ENCODE data around the gene PLSCR1. TPM values are rescaled to one million over a fixed set of nuclear protein-coding genes. Genes with fewer than 3 reads are reported as not detected.
A peak's percentile ranks its signal among the peaks of the same experiment; 100 is the strongest.

The PLSCR1 gene
- total RNA-seq, 4 donors from 2014 or later, result 37.1 to 190 (median 88.7) TPM

DNA sequence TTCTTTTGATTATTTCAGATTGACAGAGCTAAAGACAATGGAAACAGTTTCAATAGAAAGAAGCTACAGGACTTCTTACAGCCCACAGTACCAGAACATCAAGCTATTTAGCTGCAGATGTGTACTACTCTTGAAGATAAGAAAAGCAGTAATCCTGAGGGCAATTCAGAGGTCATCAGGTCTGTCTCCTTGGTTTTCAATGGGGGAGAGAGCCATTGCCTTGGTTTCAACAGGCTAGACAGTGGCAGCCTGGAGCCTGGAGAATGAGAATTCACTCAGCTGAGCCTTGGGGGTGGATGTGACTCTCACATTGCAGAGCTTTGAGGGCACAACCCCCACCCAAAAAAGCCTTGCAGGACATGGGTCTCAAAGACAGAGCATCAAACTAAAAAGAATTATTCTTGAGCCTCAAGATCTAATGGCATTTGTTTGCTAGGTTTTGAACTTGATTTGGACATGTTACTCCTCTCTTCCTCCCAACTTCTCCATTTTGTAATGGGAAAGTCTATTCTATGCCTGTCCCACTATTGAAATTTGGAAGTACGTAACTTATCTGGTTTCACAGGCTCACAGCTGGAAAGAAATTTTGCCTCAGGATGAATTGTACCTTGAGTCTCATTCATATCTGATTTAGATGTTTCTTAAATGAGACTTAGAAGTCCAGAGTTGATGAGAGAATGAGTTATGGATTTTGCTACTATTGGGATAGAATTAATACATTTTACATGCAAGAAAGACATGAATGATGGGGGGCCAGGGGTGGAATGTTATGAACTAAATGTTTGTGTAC lies 36.9 kb downstream of the PLSCR1 start:
- no peak overlapping the region for H3K4me3 ChIP-seq
- 100% methylated on average over 1 of the region's 1 CpG for WGBS, 2 donors (ENCODE audit: low coverage in 1 of 2)
- no peaks in the 10 kb centered on the region for H3K9me3 ChIP-seq
- peaks cover 0 to 21% (median 0%) of the 10 kb centered on the region in 3 donors for H3K4me1 ChIP-seq
- no peaks in the 10 kb centered on the region for H3K27me3 ChIP-seq
- H3K36me3 ChIP-seq, result no peaks in the 10 kb centered on the region
- peak overlapping the region in 2 of 4 donors; percentile 18 to 31 for H3K27ac ChIP-seq
- no peak for ATAC-seq
- no peak for TF ChIP-seq POLR2AphosphoS5 (IDR thresholded peaks at IDR 0.05)

DNA sequence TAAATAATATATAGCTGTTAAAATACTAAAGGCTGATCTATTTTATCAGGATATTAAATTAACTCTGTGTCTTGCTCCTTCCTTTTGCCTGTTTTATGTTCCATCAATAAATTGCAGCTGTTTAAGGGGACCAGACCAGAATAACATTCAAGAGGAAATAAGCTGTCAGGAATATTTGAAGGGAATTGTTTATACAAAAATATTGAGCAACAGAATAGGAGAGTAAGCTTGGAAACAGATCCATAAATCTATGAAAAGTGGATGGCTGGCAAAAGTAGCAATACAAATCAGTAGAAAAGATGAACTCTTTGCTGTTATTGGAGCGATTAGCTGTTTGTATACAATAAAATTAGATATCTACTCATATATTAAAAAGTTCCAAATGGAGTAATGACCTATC lies 38.9 kb downstream of the PLSCR1 start:
- Histone ChIP-seq H3K27me3 (no peaks in the 10 kb centered on the region), H3K4me1 (peaks cover 0 to 21% (median 0%) of the 10 kb centered on the region in 3 donors), H3K9me3 (no peaks in the 10 kb centered on the region), H3K36me3 (no peaks in the 10 kb centered on the region), H3K4me3 (no peak overlapping the region), H3K27ac (peak overlapping the region in 1 of 4 donors; percentile 5)
- 64 to 80% methylated on average over 1 of the region's 1 CpG for WGBS, 2 donors (ENCODE audit: low coverage in 1 of 2)
- no peak for ATAC-seq
- TF ChIP-seq POLR2A (IDR thresholded peaks at IDR 0.05) (no peak), EP300 (IDR thresholded peaks at IDR 0.05) (no peak), POLR2AphosphoS5 (IDR thresholded peaks at IDR 0.05) (no peak)

- Histone ChIP-seq H3K4me1 (peaks cover 0 to 21% (median 0%) of the 10 kb centered on the region in 3 donors), H3K4me3 (no peak overlapping the region), H3K9me3 (no peaks in the 10 kb centered on the region), H3K27me3 (no peaks in the 10 kb centered on the region), H3K27ac (peak overlapping the region in 1 of 4 donors; percentile 5), H3K36me3 (no peaks in the 10 kb centered on the region)
- TF ChIP-seq EP300 (IDR thresholded peaks at IDR 0.05) (no peak), POLR2A (IDR thresholded peaks at IDR 0.05) (no peak), POLR2AphosphoS5 (IDR thresholded peaks at IDR 0.05) (no peak)
- TF ChIP-seq, protein P1, sequence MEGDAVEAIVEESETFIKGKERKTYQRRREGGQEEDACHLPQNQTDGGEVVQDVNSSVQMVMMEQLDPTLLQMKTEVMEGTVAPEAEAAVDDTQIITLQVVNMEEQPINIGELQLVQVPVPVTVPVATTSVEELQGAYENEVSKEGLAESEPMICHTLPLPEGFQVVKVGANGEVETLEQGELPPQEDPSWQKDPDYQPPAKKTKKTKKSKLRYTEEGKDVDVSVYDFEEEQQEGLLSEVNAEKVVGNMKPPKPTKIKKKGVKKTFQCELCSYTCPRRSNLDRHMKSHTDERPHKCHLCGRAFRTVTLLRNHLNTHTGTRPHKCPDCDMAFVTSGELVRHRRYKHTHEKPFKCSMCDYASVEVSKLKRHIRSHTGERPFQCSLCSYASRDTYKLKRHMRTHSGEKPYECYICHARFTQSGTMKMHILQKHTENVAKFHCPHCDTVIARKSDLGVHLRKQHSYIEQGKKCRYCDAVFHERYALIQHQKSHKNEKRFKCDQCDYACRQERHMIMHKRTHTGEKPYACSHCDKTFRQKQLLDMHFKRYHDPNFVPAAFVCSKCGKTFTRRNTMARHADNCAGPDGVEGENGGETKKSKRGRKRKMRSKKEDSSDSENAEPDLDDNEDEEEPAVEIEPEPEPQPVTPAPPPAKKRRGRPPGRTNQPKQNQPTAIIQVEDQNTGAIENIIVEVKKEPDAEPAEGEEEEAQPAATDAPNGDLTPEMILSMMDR (IDR thresholded peaks at IDR 0.05), result no peak
- ATAC-seq, result no peak
- WGBS, 2 donors (ENCODE audit: low coverage in 1 of 2), result 66 to 75% methylated on average over 3 of the region's 3 CpGs
Measured at GRCh38 chr3:146504498-146505197, 39.8 kb downstream of the PLSCR1 start.

GRCh38 chr3:146503461-146504202 lies 40.8 kb downstream of the PLSCR1 start:
- TF ChIP-seq POLR2A (IDR thresholded peaks at IDR 0.05) (no peak), POLR2AphosphoS5 (IDR thresholded peaks at IDR 0.05) (no peak), EP300 (IDR thresholded peaks at IDR 0.05) (no peak)
- TF ChIP-seq, protein P1 (IDR thresholded peaks at IDR 0.05), result no peak
- no peak overlapping the region for H3K27ac ChIP-seq
- H3K36me3 ChIP-seq, result no peaks in the 10 kb centered on the region
- H3K4me1 ChIP-seq, result peaks cover 0 to 21% (median 0%) of the 10 kb centered on the region in 3 donors
- H3K9me3 ChIP-seq, result no peaks in the 10 kb centered on the region
- no peak overlapping the region for H3K4me3 ChIP-seq
- H3K27me3 ChIP-seq, result no peaks in the 10 kb centered on the region
- 84 to 95% methylated on average over 7 to 12 of the region's 12 CpGs for WGBS, 2 donors (ENCODE audit: low coverage in 1 of 2)
- no peak for ATAC-seq

DNA sequence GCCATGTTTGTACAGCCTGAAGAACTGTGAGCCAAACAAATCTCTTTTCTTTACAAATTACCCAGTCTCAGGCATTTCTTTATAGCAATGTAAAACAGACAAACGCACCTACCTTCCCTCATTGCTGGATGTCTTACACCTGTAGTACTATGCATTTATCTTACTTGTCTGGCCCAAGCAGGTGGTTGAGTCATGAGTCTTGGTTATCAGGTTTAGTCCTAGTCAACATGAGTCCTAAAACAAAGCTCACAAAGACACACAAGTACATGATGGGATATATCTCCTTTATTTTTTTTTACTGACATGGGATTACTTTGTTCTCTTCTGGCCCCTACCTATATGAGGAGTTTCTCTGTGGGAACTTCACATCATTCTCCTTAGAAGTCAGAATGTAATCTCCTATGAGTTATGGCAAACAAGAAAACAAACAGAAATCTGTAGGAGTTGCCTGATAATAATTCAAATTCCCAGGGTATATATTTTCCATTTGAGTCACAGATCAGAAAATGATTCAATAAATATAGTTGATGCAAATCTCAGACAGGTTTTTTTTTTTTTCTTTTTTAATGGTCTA lies 41.4 kb downstream of the PLSCR1 start:
- no peak for TF ChIP-seq EP300 (IDR thresholded peaks at IDR 0.05)
- TF ChIP-seq POLR2A (IDR thresholded peaks at IDR 0.05), result no peak
- TF ChIP-seq, protein P1 (IDR thresholded peaks at IDR 0.05), result no peak
- Histone ChIP-seq H3K4me3 (no peak overlapping the region), H3K9me3 (no peaks in the 10 kb centered on the region), H3K27me3 (no peaks in the 10 kb centered on the region), H3K36me3 (no peaks in the 10 kb centered on the region), H3K27ac (no peak overlapping the region), H3K4me1 (peaks cover 0 to 21% (median 0%) of the 10 kb centered on the region in 3 donors)
- ATAC-seq, result no peak
- WGBS, 2 donors (ENCODE audit: low coverage in 1 of 2), result 50% methylated on average over 1 of the region's 1 CpG
